Left ventricle myocardium inferior (tissue), 1 donor: Measurements from ENCODE around the gene FAM3C. TPM values are rescaled to one million over a fixed set of nuclear protein-coding genes. Genes with fewer than 3 reads are reported as not detected.

Experiments used
- DNase-seq: peaks from one replicate; pipeline ENCODE4 v3.0.0-alpha.2; 2020
- H3K27ac ChIP-seq: fragments of 200-600 bp; replicated peaks from 2 replicates; pipeline ENCODE4 v1.8.0; 2021
- H3K27me3 ChIP-seq: fragments of 200-600 bp; 2 replicates; pipeline ENCODE4 v1.8.0; 2021; ENCODE audit warnings: low read depth
- H3K36me3 ChIP-seq: fragments of 200-600 bp; 2 replicates; pipeline ENCODE4 v1.8.0; 2021
- H3K4me1 ChIP-seq: fragments of 200-600 bp; 2 replicates; pipeline ENCODE4 v1.8.0; 2021
- H3K4me3 ChIP-seq: fragments of 200-600 bp; 2 replicates; pipeline ENCODE4 v1.8.0; 2021; ENCODE audit warnings: mild to moderate bottlenecking, moderate library complexity
- H3K9me3 ChIP-seq: fragments of 200-600 bp; replicated peaks from 2 replicates; pipeline ENCODE4 v1.8.0; 2021
- intact Hi-C: fragments of 100-400 bp; cut with micrococcal nuclease; formaldehyde crosslinking; loops from one replicate; pipeline ENCODE4 v1.11.0; 2022
- total RNA-seq: library from RNA; stranded (reverse); fragmentation: NEBNext Ultra II Directional; extraction: Animal tissue kit (Norgen Biotek cat#: 25700); gene quantifications from one replicate; pipeline ENCODE4 v1.2.1, GENCODE V29; 2021
- TF ChIP-seq, protein P1 (sequence below): fragments of 200-600 bp; IDR thresholded peaks from 2 replicates; pipeline ENCODE4 v1.8.0; 2021; ENCODE audit warnings: antibody characterized with exemption, mild to moderate bottlenecking, borderline replicate concordance
- donor health status: DM: no; HTN: yes; CAD: no; lungs with severe emphysema.

Gene FAM3C
- total RNA-seq, 1 donor from 2014 or later: 46.2 TPM

DNA sequence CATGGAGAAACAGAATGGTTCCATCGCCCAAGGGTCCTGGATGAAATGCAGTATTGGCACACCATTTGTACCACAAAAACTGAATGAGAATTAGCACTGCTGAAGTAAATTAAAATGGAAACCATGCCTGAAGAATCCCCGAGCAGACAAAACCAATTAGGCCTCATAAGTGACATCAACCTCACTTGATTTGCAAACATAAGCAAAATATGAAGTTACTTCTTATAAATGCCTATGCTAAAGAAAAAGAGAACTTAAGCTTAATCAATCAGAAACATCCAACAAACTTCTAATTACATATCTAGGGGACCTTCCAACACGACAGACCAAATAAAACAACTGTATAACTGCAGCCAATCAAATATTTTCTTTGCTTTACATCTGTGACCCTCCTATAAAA is 4.4 kb downstream of the FAM3C start:
- Histone ChIP-seq H3K4me1 (peaks cover 31% of the 10 kb centered on the region), H3K27me3 (no peaks in the 10 kb centered on the region), H3K27ac (no peak overlapping the region), H3K9me3 (no peaks in the 10 kb centered on the region), H3K4me3 (no peak overlapping the region), H3K36me3 (peaks cover 7% of the 10 kb centered on the region)
- DNase-seq: no peak
- TF ChIP-seq, protein P1, sequence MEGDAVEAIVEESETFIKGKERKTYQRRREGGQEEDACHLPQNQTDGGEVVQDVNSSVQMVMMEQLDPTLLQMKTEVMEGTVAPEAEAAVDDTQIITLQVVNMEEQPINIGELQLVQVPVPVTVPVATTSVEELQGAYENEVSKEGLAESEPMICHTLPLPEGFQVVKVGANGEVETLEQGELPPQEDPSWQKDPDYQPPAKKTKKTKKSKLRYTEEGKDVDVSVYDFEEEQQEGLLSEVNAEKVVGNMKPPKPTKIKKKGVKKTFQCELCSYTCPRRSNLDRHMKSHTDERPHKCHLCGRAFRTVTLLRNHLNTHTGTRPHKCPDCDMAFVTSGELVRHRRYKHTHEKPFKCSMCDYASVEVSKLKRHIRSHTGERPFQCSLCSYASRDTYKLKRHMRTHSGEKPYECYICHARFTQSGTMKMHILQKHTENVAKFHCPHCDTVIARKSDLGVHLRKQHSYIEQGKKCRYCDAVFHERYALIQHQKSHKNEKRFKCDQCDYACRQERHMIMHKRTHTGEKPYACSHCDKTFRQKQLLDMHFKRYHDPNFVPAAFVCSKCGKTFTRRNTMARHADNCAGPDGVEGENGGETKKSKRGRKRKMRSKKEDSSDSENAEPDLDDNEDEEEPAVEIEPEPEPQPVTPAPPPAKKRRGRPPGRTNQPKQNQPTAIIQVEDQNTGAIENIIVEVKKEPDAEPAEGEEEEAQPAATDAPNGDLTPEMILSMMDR: no peak
- intact Hi-C loops: no loop called here

DNA sequence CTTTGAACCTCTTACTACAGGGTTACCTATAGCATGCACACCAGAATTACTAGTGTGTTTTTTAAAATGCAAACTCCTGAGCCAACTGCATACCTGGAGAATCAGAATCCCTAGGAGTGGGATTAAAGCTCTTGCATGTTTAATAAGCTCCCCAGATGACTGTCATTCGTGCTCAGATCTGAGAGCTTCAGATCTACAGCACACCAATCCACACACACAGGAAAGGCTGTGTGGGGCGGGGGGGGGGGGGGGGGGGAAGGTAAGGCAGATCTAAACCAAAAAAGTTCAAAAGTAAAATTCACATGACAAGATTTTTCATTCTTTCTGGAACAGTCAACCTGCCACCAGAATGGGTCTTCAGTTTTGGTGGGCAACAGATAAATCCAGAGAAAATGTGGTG is 5.5 kb downstream of the FAM3C start:
- Histone ChIP-seq H3K4me1 (peaks cover 30% of the 10 kb centered on the region), H3K27ac (no peak overlapping the region), H3K4me3 (no peak overlapping the region), H3K27me3 (no peaks in the 10 kb centered on the region), H3K9me3 (no peaks in the 10 kb centered on the region), H3K36me3 (peaks cover 7% of the 10 kb centered on the region)
- intact Hi-C loops: no loop called here
- no peak for DNase-seq
- TF ChIP-seq, protein P1: no peak

DNA sequence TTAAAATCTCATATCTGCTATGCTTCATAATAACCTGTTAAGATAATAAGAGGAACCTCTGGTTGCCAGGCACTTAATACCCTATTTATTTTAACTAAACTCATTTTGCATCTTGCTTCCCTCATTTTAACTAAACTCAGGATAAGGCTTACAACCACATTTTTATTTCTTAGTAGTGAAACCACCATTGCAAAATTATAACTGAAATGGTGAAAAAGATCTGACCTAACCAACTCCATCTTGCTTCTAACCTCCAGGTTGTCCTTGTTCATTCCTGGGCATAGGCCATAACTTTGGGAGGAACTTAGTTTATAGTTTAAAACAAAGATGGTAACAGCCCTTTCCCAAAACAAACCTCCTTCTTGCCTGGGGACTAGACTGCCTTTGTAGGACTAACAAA is 6.0 kb downstream of the FAM3C start:
- H3K4me3 ChIP-seq: no peak overlapping the region
- intact Hi-C loops: no loop called here
- DNase-seq: no peak
- H3K36me3 ChIP-seq: peaks cover 7% of the 10 kb centered on the region
- TF ChIP-seq, protein P1: no peak
- no peaks in the 10 kb centered on the region for H3K27me3 ChIP-seq
- H3K4me1 ChIP-seq: peaks cover 30% of the 10 kb centered on the region
- H3K9me3 ChIP-seq: no peaks in the 10 kb centered on the region
- H3K27ac ChIP-seq: no peak overlapping the region

DNA sequence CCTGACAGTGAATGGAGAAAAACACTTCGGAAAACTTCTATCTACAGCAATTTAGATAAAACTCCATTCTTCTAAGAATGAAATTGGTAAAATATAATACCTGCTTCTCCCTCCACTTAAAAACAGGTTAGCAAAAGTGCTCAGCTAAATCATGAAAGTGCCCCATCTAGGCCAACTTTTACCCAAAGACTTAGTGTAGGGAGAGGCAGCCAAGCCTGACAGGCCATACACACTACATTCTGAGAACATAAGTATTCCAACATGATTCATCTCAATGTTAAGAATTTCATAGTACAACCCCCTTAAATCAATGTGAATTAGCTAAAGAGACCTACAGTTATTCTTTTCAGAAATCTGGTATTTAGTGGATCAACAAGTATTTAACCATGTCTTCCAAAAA is 7.2 kb downstream of the FAM3C start:
- no peak overlapping the region for H3K27ac ChIP-seq
- TF ChIP-seq, protein P1: no peak
- no peaks in the 10 kb centered on the region for H3K9me3 ChIP-seq
- no peak overlapping the region for H3K4me3 ChIP-seq
- no peak for DNase-seq
- peaks cover 30% of the 10 kb centered on the region for H3K4me1 ChIP-seq
- H3K27me3 ChIP-seq: no peaks in the 10 kb centered on the region
- peaks cover 7% of the 10 kb centered on the region for H3K36me3 ChIP-seq
- intact Hi-C loops: no loop called here

DNA sequence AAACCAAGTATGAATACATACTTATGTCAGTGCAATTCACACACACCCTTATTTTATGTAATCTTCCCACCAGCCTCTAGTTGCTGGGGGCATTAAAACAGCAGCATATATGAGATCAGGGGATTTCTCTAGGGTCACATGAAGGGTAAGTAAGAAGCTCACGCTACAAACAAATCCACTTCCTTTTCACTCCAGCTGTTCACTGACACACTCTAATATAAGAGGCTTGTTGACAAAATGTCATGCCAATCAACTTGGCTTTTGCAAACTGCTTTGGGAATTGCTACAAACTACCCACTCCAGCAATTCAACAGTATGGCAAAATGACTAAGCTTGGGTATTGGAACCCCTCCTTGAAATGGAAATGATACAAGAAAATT is 10.3 kb downstream of the FAM3C start:
- intact Hi-C loops: no loop called here
- Histone ChIP-seq H3K9me3 (no peaks in the 10 kb centered on the region), H3K27ac (no peak overlapping the region), H3K36me3 (no peaks in the 10 kb centered on the region), H3K4me3 (no peak overlapping the region), H3K27me3 (no peaks in the 10 kb centered on the region), H3K4me1 (peaks cover 52% of the 10 kb centered on the region)
- TF ChIP-seq, protein P1: no peak
- DNase-seq: no peak
